H1 (cell line): ENCODE results near the gene STK32A. TPM values are rescaled to one million over a fixed set of nuclear protein-coding genes. Genes with fewer than 3 reads are reported as not detected.
A peak's percentile ranks its signal among the peaks of the same experiment; 100 is the strongest.

Experiments used
- CTCF ChIA-PET: fragments of 300-600 bp; sonication (Branson Sonifier 250); formaldehyde crosslinking; loops from one replicate; lab custom pipeline; 2021; ENCODE audit not compliant: partially characterized antibody; lab: Charles Lee
- POLR2A ChIA-PET: fragments of 300-600 bp; sonication (Branson Sonifier 250); formaldehyde crosslinking; loops from one replicate; lab custom pipeline; 2021; ENCODE audit warnings: inconsistent platforms; ENCODE audit not compliant: partially characterized antibody; lab: Charles Lee
- DNase-seq, 2 experiments: peaks; one replicate each; pipeline versions ENCODE4 v3.0.0 to v3.0.0-alpha.2; 2010 to 2022; ENCODE audit warnings: low spot score in 2 of 2, low read depth in 1 of 2, mixed read lengths in 1 of 2
- FAIRE-seq: peaks from 2 replicates; lab custom pipeline; 2011; peaks lifted over from hg19 to GRCh38; lab: Jason Lieb, UNC
- H2AFZ ChIP-seq: 2 replicates; pipeline ENCODE4 v1.8.1; 2012; ENCODE audit warnings: low read length, inconsistent platforms
- H2AK5ac ChIP-seq: 2 replicates; pipeline ENCODE4 v1.6.1; 2013; ENCODE audit warnings: low read depth, low read length
- H2BK120ac ChIP-seq: replicated peaks from 2 replicates; pipeline ENCODE3; 2013; ENCODE audit warnings: low read depth, low read length, inconsistent platforms
- H2BK12ac ChIP-seq: 2 replicates; pipeline ENCODE4 v1.6.1; 2013; ENCODE audit warnings: low read depth, low read length
- H2BK15ac ChIP-seq: 2 replicates; pipeline ENCODE4 v1.6.1; 2013; ENCODE audit warnings: low read length
- H2BK20ac ChIP-seq: 2 replicates; pipeline ENCODE4 v1.6.1; 2013; ENCODE audit warnings: low read length
- H2BK5ac ChIP-seq: 2 replicates; pipeline ENCODE4 v1.6.1; 2013; ENCODE audit warnings: low read depth, low read length
- H3K14ac ChIP-seq: 2 replicates; pipeline ENCODE4 v1.6.1; 2013; ENCODE audit warnings: inconsistent platforms; ENCODE audit not compliant: insufficient read length
- H3K18ac ChIP-seq: 2 replicates; pipeline ENCODE4 v1.6.1; 2013; ENCODE audit warnings: low read length; ENCODE audit errors: extremely low read depth
- H3K23ac ChIP-seq: 2 replicates; pipeline ENCODE4 v1.6.1; 2013; ENCODE audit warnings: inconsistent platforms; ENCODE audit not compliant: insufficient read length
- H3K23me2 ChIP-seq: 2 replicates; pipeline ENCODE4 v1.6.1; 2013; ENCODE audit warnings: low read depth, low read length
- H3K27ac ChIP-seq: 2 replicates; pipeline ENCODE4 v1.6.1; 2011; ENCODE audit warnings: low read depth, low read length, inconsistent platforms
- H3K27me3 ChIP-seq, 4 experiments: replicated peaks in 1 of 4; 1 replicate in 1 of 4; 2 replicates in 3 of 4; pipeline versions ENCODE4 v1.6.1 to v1.8.1; 2011 to 2013; ENCODE audit warnings: low read length in 3 of 4, mild to moderate bottlenecking in 3 of 4, inconsistent platforms in 2 of 4, mixed read lengths in 2 of 4, moderate library complexity in 1 of 4; ENCODE audit not compliant: control insufficient read depth in 3 of 4, insufficient read depth in 3 of 4; ENCODE audit errors: extremely low read depth in 1 of 4
- H3K36me3 ChIP-seq, 4 experiments: 2 replicates each; pipeline versions ENCODE4 v1.6.1 to v1.8.1; 2011 to 2013; ENCODE audit warnings: mild to moderate bottlenecking in 4 of 4, low read length in 3 of 4, moderate library complexity in 2 of 4, control low read depth in 1 of 4, inconsistent platforms in 1 of 4; ENCODE audit not compliant: insufficient read depth in 4 of 4, control insufficient read depth in 2 of 4
- H3K4ac ChIP-seq: replicated peaks from 2 replicates; pipeline ENCODE3; 2013; ENCODE audit warnings: low read length, low read depth, mixed read lengths, inconsistent platforms; ENCODE audit not compliant: insufficient read length
- H3K4me1 ChIP-seq, 4 experiments: replicated peaks in 1 of 4; 1 replicate in 1 of 4; 2 replicates in 3 of 4; pipeline versions ENCODE4 v1.6.1 to v1.8.1; 2011 to 2013; ENCODE audit warnings: low read length in 3 of 4, inconsistent platforms in 2 of 4, mixed read lengths in 1 of 4; ENCODE audit not compliant: insufficient read depth in 4 of 4, control insufficient read depth in 3 of 4
- H3K4me2 ChIP-seq, 2 experiments: 2 replicates each; pipeline versions ENCODE4 v1.6.1 to v1.8.1; 2011 to 2013; ENCODE audit warnings: low read depth in 2 of 2, low read length in 2 of 2, control low read depth in 1 of 2, inconsistent platforms in 1 of 2, mild to moderate bottlenecking in 1 of 2; ENCODE audit not compliant: insufficient read depth in 1 of 2
- H3K4me3 ChIP-seq, 4 experiments: fragments of 200-600, 300-600 bp in 1 of 4; sonication (generic), shearing (Covaris generic), sonication (Bioruptor Twin) in 1 of 4; 2 replicates each; pipeline versions ENCODE4 v1.5.1 to v1.8.1; 2011 to 2016; ENCODE audit warnings: low read length in 4 of 4, low read depth in 3 of 4, control low read depth in 2 of 4, inconsistent platforms in 2 of 4, mild to moderate bottlenecking in 2 of 4, mixed read lengths in 1 of 4, moderate library complexity in 1 of 4; ENCODE audit not compliant: insufficient read depth in 2 of 4; ENCODE audit errors: extremely low read depth in 1 of 4
- H3K56ac ChIP-seq: replicated peaks from 2 replicates; pipeline ENCODE3; 2013; ENCODE audit warnings: low read depth, mild to moderate bottlenecking, mixed read lengths, low read length, inconsistent platforms; ENCODE audit not compliant: insufficient read length
- H3K79me1 ChIP-seq: 2 replicates; pipeline ENCODE4 v1.6.1; 2013; ENCODE audit warnings: low read depth, low read length, control low read depth
- H3K79me2 ChIP-seq, 2 experiments: 2 replicates each; pipeline versions ENCODE4 v1.6.1 to v1.8.1; 2012 to 2013; ENCODE audit warnings: low read length in 2 of 2, mild to moderate bottlenecking in 2 of 2, inconsistent platforms in 1 of 2; ENCODE audit not compliant: insufficient read depth in 2 of 2, control insufficient read depth in 1 of 2
- H3K9ac ChIP-seq, 4 experiments: replicated peaks in 1 of 4; 1 replicate in 1 of 4; 2 replicates in 3 of 4; pipeline versions ENCODE4 v1.6.1 to v1.8.1; 2011 to 2013; ENCODE audit warnings: low read depth in 3 of 4, low read length in 3 of 4, control low read depth in 2 of 4, mild to moderate bottlenecking in 2 of 4, moderate library complexity in 2 of 4, inconsistent platforms in 1 of 4; ENCODE audit errors: extremely low read depth in 1 of 4
- H3K9me3 ChIP-seq, 2 experiments: 2 replicates each; pipeline versions ENCODE4 v1.6.1 to v1.8.1; 2012 to 2013; ENCODE audit warnings: mild to moderate bottlenecking in 2 of 2, moderate library complexity in 2 of 2, control low read depth in 1 of 2, inconsistent platforms in 1 of 2, low read depth in 1 of 2, low read length in 1 of 2, mixed read lengths in 1 of 2; ENCODE audit not compliant: insufficient read depth in 2 of 2
- H4K20me1 ChIP-seq, 2 experiments: replicated peaks in 1 of 2; 2 replicates each; pipeline versions ENCODE3 to v1.8.1; 2011 to 2013; ENCODE audit warnings: inconsistent platforms in 2 of 2, low read length in 2 of 2, mild to moderate bottlenecking in 1 of 2; ENCODE audit not compliant: insufficient read depth in 2 of 2, control insufficient read depth in 1 of 2
- H4K5ac ChIP-seq: 2 replicates; pipeline ENCODE4 v1.6.1; 2013; ENCODE audit warnings: low read length, low read depth, mixed read lengths, inconsistent platforms; ENCODE audit not compliant: insufficient read length
- H4K8ac ChIP-seq: 2 replicates; pipeline ENCODE4 v1.8.0; 2013; ENCODE audit warnings: mild to moderate bottlenecking, moderate library complexity, low read length, inconsistent platforms; ENCODE audit not compliant: insufficient read depth; ENCODE audit errors: extremely low read depth
- H4K91ac ChIP-seq: replicated peaks from 2 replicates; pipeline ENCODE3; 2013; ENCODE audit warnings: low read length, mixed read lengths, inconsistent platforms; ENCODE audit not compliant: insufficient read length
- CBX5 ChIP-seq: fragments of 300-800, 300-1000 bp; sonication (generic); IDR thresholded peaks from 2 replicates; pipeline ENCODE4 v1.7.1; 2016; ENCODE audit warnings: antibody characterized with exemption, low read length, low read depth
- CBX8 ChIP-seq: fragments of 300-800, 300-1000 bp; sonication (generic); IDR thresholded peaks from 2 replicates; pipeline ENCODE4 v1.7.1; 2016; ENCODE audit warnings: low read depth, low read length, borderline replicate concordance
- MAFK ChIP-seq: IDR thresholded peaks from 2 replicates; pipeline ENCODE4 v1.6.1; 2012; ENCODE audit warnings: low read depth, mild to moderate bottlenecking, improper control_type of control experiment, low read length
- RAD21 ChIP-seq, 2 experiments: IDR thresholded peaks in 1 of 2; conservative IDR thresholded peaks in 1 of 2; 2 replicates each; pipeline ENCODE4 v1.6.1; 2011; ENCODE audit warnings: low read depth in 2 of 2, low read length in 2 of 2, improper control_type of control experiment in 1 of 2, inconsistent platforms in 1 of 2, mild to moderate bottlenecking in 1 of 2, moderate library complexity in 1 of 2
- SIN3A ChIP-seq, 2 experiments: IDR thresholded peaks in 1 of 2; conservative IDR thresholded peaks in 1 of 2; 2 replicates each; pipeline ENCODE4 v1.6.1; 2011 to 2012; ENCODE audit warnings: low read length in 2 of 2, improper control_type of control experiment in 1 of 2, low read depth in 1 of 2, mild to moderate bottlenecking in 1 of 2
- WGBS, 2 experiments: shearing (Covaris generic) in 1 of 2; methylation state at CpG; one replicate each; pipeline versions ENCODE4 v1.1.6 to v1.1.7; 2013 to 2015; ENCODE audit warnings: low lambda C conversion rate in 2 of 2, mixed read lengths in 2 of 2, inconsistent platforms in 1 of 2, low coverage in 1 of 2, missing lambda C conversion rate in 1 of 2; ENCODE audit not compliant: insufficient replicate concordance in 2 of 2, insufficient coverage in 1 of 2, insufficient read length in 1 of 2; ENCODE audit errors: extremely low coverage in 1 of 2, missing lambda C conversion rate in 1 of 2; 5-methylcytosine and 5-hydroxymethylcytosine counted together
- polyA plus RNA-seq, 7 experiments: library from polyadenylated mRNA; depleted of rRNA in 3 of 7; stranded (reverse) in 5 of 7; unstranded in 2 of 7; fragments of >200 nt in 5 of 7; fragments of 200-250 nt in 2 of 7; gene quantifications; 1 replicate in 5 of 7; 2 replicates in 1 of 7; 4 replicates in 1 of 7; pipeline versions ENCODE4 v1.2.1 to v1.2.3, GENCODE V29; 2011 to 2013; ENCODE audit warnings: missing spikeins in 2 of 7, mixed read lengths in 2 of 7
- total RNA-seq: library from RNA; stranded (reverse); fragmentation: NEBNext Ultra II Directional; extraction: Animal tissue kit (Norgen Biotek cat#: 25700); gene quantifications from 2 replicates; pipeline ENCODE4 v1.2.1, GENCODE V29; 2021

Gene STK32A
- total and polyA plus RNA-seq, 2 of the 8 experiments (the other 6 are each of a cell fraction or from before 2014, with no cell fraction given): 1.3 to 2.5 TPM

- H4K91ac ChIP-seq: no peak overlapping the region
- CTCF ChIA-PET: interaction anchor here (0.7 to 6.5 kb wide), 12 partner anchors 8 to 660 kb away, joined by 3 to 53 read pairs (median 10); no protein-coding TSS in a partner anchor
- no peak overlapping the region for H3K4me2 ChIP-seq
- no peak overlapping the region for H3K56ac ChIP-seq
- no peak for DNase-seq
- H4K8ac ChIP-seq: no peak overlapping the region
- H2AFZ ChIP-seq: no peak overlapping the region
- no peaks in the 10 kb centered on the region for H3K36me3 ChIP-seq
- peaks cover 0 to 12% (median 1%) of the 10 kb centered on the region in 4 experiments; a peak in 3 of 7 replicates for H3K4me1 ChIP-seq
- no peak overlapping the region for H2BK5ac ChIP-seq
- POLR2A ChIA-PET: no interaction called here
- H2BK12ac ChIP-seq: no peak overlapping the region
- no peak overlapping the region for H4K5ac ChIP-seq
- H3K27me3 ChIP-seq: no peaks in the 10 kb centered on the region
- H3K4ac ChIP-seq: no peak overlapping the region
- no peak for FAIRE-seq
- H3K9me3 ChIP-seq: no peaks in the 10 kb centered on the region
- no peak overlapping the region for H3K23ac ChIP-seq
- H3K79me2 ChIP-seq: no peaks in the 10 kb centered on the region
- WGBS, 2 experiments: 95% methylated on average over 1 of the region's 1 CpG; no CpG with 5 or more reads in 1 of the 2 experiments
- no peak overlapping the region for H2BK15ac ChIP-seq
- H3K79me1 ChIP-seq: no peaks in the 10 kb centered on the region
- no peak overlapping the region for H3K9ac ChIP-seq
- no peaks in the 10 kb centered on the region for H4K20me1 ChIP-seq
- H2BK20ac ChIP-seq: no peak overlapping the region
- no peak overlapping the region for H3K4me3 ChIP-seq
- no peak overlapping the region for H2BK120ac ChIP-seq
- no peak overlapping the region for H3K14ac ChIP-seq
- no peak overlapping the region for H3K18ac ChIP-seq
- no peak overlapping the region for H2AK5ac ChIP-seq
- TF ChIP-seq MAFK (no peak), CBX8 (no peak), CBX5 (no peak), SIN3A (conservative IDR thresholded peaks at IDR 0.05 in 1 of 2, IDR thresholded peaks at IDR 0.05 in 1 of 2; ENCODE audit: low read depth in 1 of 2, low read length in 2 of 2) (no peak), RAD21 (IDR thresholded peaks at IDR 0.05 in 1 of 2, conservative IDR thresholded peaks at IDR 0.05 in 1 of 2; ENCODE audit: low read depth in 2 of 2, low read length in 2 of 2) (peak in 1 of 2 experiments; percentile 35; a peak in 3 of 4 replicates)
- TF ChIP-seq, all 59 proteins: peak for 1
- Histone ChIP-seq H3K27ac (no peak overlapping the region), H3K23me2 (no peaks in the 10 kb centered on the region)
Observed at GRCh38 chr5:147187099-147187540, 47.7 kb upstream of the STK32A start.
